Endothelial cell of umbilical vein (primary cell): ENCODE measurements around the gene RALGAPA1. TPM values are rescaled to one million over a fixed set of nuclear protein-coding genes. Genes with fewer than 3 reads are reported as not detected.

Experiments
- BruUV-seq: library from RNA; stranded (reverse); fragments of 400-500 nt; replicated peaks from 2 replicates; lab custom pipeline; 2021; lab: Mats Ljungman, UMichigan
- CTCF ChIA-PET: fragments of 300-600, 350-600 bp; sonication (Branson Sonifier 250); formaldehyde crosslinking; loops from one replicate; lab custom pipeline; 2021; ENCODE audit warnings: antibody characterized with exemption, inconsistent platforms; lab: Charles Lee
- POLR2A ChIA-PET: fragments of 300-600, 350-600 bp; sonication (Branson Sonifier 250); formaldehyde crosslinking; loops from one replicate; lab custom pipeline; 2021; ENCODE audit warnings: antibody characterized with exemption, inconsistent platforms; lab: Charles Lee
- DNase-seq: peaks from one replicate; pipeline ENCODE4 v3.0.0-alpha.2; 2011; ENCODE audit warnings: low read depth, low spot score
- FAIRE-seq: peaks from 2 replicates; lab custom pipeline; 2011; peaks lifted over from hg19 to GRCh38; lab: Jason Lieb, UNC
- H2AFZ ChIP-seq: 2 replicates; pipeline ENCODE4 v1.6.0; 2012; ENCODE audit warnings: low read depth, low read length, control low read depth, inconsistent platforms
- H3K27ac ChIP-seq: 2 replicates; pipeline ENCODE4 v1.5.1; 2011; ENCODE audit warnings: low read depth, mild to moderate bottlenecking, control low read depth, low read length, moderate library complexity; ENCODE audit not compliant: insufficient read depth
- H3K27me3 ChIP-seq, 2 experiments: 2 replicates each; pipeline versions ENCODE4 v1.6.0 to v1.6.1; 2011; ENCODE audit warnings: low read length in 2 of 2, mixed read lengths in 1 of 2; ENCODE audit not compliant: control insufficient read depth in 2 of 2, insufficient read depth in 2 of 2
- H3K36me3 ChIP-seq, 2 experiments: 2 replicates in 1 of 2; 3 replicates in 1 of 2; pipeline ENCODE4 v1.5.1; 2011; ENCODE audit warnings: low read length in 2 of 2, mild to moderate bottlenecking in 1 of 2, moderate library complexity in 1 of 2; ENCODE audit not compliant: control insufficient read depth in 2 of 2, insufficient read depth in 2 of 2; ENCODE audit errors: extremely low read depth in 1 of 2
- H3K4me1 ChIP-seq: 3 replicates; pipeline ENCODE4 v1.5.1; 2011; ENCODE audit warnings: mild to moderate bottlenecking, low read length; ENCODE audit not compliant: control insufficient read depth, insufficient read depth; ENCODE audit errors: extremely low read depth
- H3K4me2 ChIP-seq: 2 replicates; pipeline ENCODE4 v1.6.1; 2011; ENCODE audit warnings: low read length, control low read depth, mixed read lengths; ENCODE audit not compliant: insufficient read depth
- H3K4me3 ChIP-seq, 3 experiments: fragments of 200-600 bp in 1 of 3; sonication (generic), shearing (Covaris generic) in 1 of 3; replicated peaks in 1 of 3; 2 replicates each; pipeline ENCODE4 v1.5.1; 2011 to 2016; ENCODE audit warnings: control low read depth in 3 of 3, low read length in 3 of 3, mild to moderate bottlenecking in 2 of 3, inconsistent platforms in 1 of 3, low read depth in 1 of 3, moderate library complexity in 1 of 3; ENCODE audit not compliant: insufficient read depth in 1 of 3
- H3K79me2 ChIP-seq: 2 replicates; pipeline ENCODE4 v1.6.0; 2012; ENCODE audit warnings: low read length, inconsistent platforms; ENCODE audit not compliant: control insufficient read depth, insufficient read depth
- H3K9ac ChIP-seq: replicated peaks from 2 replicates; pipeline ENCODE3; 2011; ENCODE audit warnings: low read length, control low read depth; ENCODE audit not compliant: insufficient read depth; ENCODE audit errors: extremely low read depth
- H3K9me1 ChIP-seq: replicated peaks from 3 replicates; pipeline ENCODE4 v1.6.0; 2011; ENCODE audit warnings: mild to moderate bottlenecking, low read length; ENCODE audit not compliant: control insufficient read depth, insufficient read depth; ENCODE audit errors: extremely low read depth
- H3K9me3 ChIP-seq: replicated peaks from 2 replicates; pipeline ENCODE4 v1.5.1; 2012; ENCODE audit warnings: low read length, inconsistent platforms; ENCODE audit not compliant: control insufficient read depth, insufficient read depth
- H4K20me1 ChIP-seq: replicated peaks from 2 replicates; pipeline ENCODE3; 2011; ENCODE audit warnings: mild to moderate bottlenecking, low read length; ENCODE audit not compliant: control insufficient read depth, insufficient read depth; ENCODE audit errors: extremely low read depth
- EZH2 ChIP-seq: IDR thresholded peaks from 2 replicates; pipeline ENCODE4 v1.6.1; 2012; ENCODE audit warnings: borderline replicate concordance, low read depth, mild to moderate bottlenecking, moderate library complexity, low read length, inconsistent platforms; ENCODE audit not compliant: severe bottlenecking
- FOS ChIP-seq: IDR thresholded peaks from 2 replicates; pipeline ENCODE4 v1.6.1; 2011; ENCODE audit warnings: mild to moderate bottlenecking, low read length, moderate library complexity, borderline replicate concordance; ENCODE audit not compliant: insufficient read depth
- GATA2 ChIP-seq: IDR thresholded peaks from 2 replicates; pipeline ENCODE4 v1.7.0; 2011; ENCODE audit warnings: low read depth, mild to moderate bottlenecking, moderate library complexity, mixed read lengths, low read length; ENCODE audit not compliant: insufficient read length, insufficient read depth
- JUN ChIP-seq: IDR thresholded peaks from 2 replicates; pipeline ENCODE4 v1.6.1; 2011; ENCODE audit warnings: borderline replicate concordance, low read depth; ENCODE audit not compliant: insufficient read length, insufficient read depth
- MYC ChIP-seq: IDR thresholded peaks from one replicate; pipeline ENCODE4 v1.6.1; 2011; ENCODE audit warnings: mild to moderate bottlenecking, low read depth, low read length
- POLR2A ChIP-seq: IDR thresholded peaks from 2 replicates; pipeline ENCODE4 v1.6.1; 2012; ENCODE audit warnings: low read depth, mild to moderate bottlenecking, control low read depth, low read length
- POLR2AphosphoS5 ChIP-seq: IDR thresholded peaks from 2 replicates; pipeline ENCODE4 v1.6.1; 2012; ENCODE audit warnings: low read depth, mild to moderate bottlenecking, control low read depth, low read length, moderate library complexity; ENCODE audit not compliant: insufficient read depth
- dilution Hi-C: fragments of 300-500 bp; cut with MboI; formaldehyde crosslinking; loops from one replicate; pipeline ENCODE4 v1.15.0; 2019; ENCODE audit warnings: low sequenced_read_pairs; ENCODE audit not compliant: extremely low pct_ligation_motif_present
- intact Hi-C: fragments of 100-400 bp; cut with micrococcal nuclease; formaldehyde crosslinking; loops from one replicate; pipeline ENCODE4 v1.10.0; 2022
- polyA plus RNA-seq, 4 experiments: library from polyadenylated mRNA; depleted of rRNA in 3 of 4; stranded (reverse) in 3 of 4; unstranded in 1 of 4; fragments of >200 nt; gene quantifications; 2 replicates each; pipeline versions ENCODE4 v1.2.1 to v1.2.3, GENCODE V29; 2011 to 2012; ENCODE audit warnings: missing spikeins in 1 of 4
- total RNA-seq: library from RNA; stranded (reverse); gene quantifications from 2 replicates; pipeline ENCODE4 v1.2.3, GENCODE V29; 2021
- TF ChIP-seq, protein P1 (sequence below), 2 donors: IDR thresholded peaks; 1 replicate in 1 of 2; 2 replicates in 1 of 2; pipeline ENCODE4 v1.5.1; 2011; ENCODE audit warnings: low read length in 2 of 2, mild to moderate bottlenecking in 2 of 2, moderate library complexity in 2 of 2, control low read depth in 1 of 2, inconsistent platforms in 1 of 2, low read depth in 1 of 2; ENCODE audit not compliant: insufficient read depth in 1 of 2; ENCODE audit errors: extremely low read depth in 1 of 2
- TF ChIP-seq, protein P2 (sequence below): IDR thresholded peaks from 2 replicates; pipeline ENCODE4 v1.6.1; 2011; ENCODE audit not compliant: insufficient read depth, insufficient read length

The RALGAPA1 gene
- total and polyA plus RNA-seq, 2 donors (not counting 3 experiments of a cell fraction or from before 2014, with no cell fraction given): 6.1 to 30.9 TPM

DNA sequence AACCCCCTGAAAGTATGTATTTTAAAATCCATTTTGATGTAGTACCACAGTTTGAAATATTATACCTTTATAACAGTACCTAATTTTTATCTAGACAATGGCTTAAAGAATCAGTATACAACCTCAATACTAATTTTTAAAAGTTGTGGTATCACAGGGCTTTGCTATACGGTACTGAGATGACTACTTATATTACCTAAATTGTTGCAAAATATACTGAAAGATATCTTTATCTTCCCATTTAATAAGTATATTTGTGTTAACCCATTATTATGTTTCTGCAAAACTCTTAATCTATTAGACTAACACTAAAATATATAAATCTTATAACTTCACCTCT, 67.1 kb downstream of the RALGAPA1 start:
- POLR2A ChIA-PET: no interaction called here
- Histone ChIP-seq H3K36me3 (no peaks in the 10 kb centered on the region), H3K79me2 (no peaks in the 10 kb centered on the region), H3K9ac (no peak overlapping the region), H4K20me1 (no peaks in the 10 kb centered on the region), H3K27me3 (no peaks in the 10 kb centered on the region), H3K9me1 (no peaks in the 10 kb centered on the region), H3K27ac (no peak overlapping the region), H2AFZ (no peak overlapping the region), H3K9me3 (no peaks in the 10 kb centered on the region), H3K4me3 (no peak overlapping the region), H3K4me2 (no peak overlapping the region), H3K4me1 (no peaks in the 10 kb centered on the region)
- dilution Hi-C loops (no loop called here), intact Hi-C loops (no loop called here)
- CTCF ChIA-PET: no interaction called here
- DNase-seq: no peak
- BruUV-seq: no TSS peak
- no peak for FAIRE-seq
- TF ChIP-seq, protein P1, sequence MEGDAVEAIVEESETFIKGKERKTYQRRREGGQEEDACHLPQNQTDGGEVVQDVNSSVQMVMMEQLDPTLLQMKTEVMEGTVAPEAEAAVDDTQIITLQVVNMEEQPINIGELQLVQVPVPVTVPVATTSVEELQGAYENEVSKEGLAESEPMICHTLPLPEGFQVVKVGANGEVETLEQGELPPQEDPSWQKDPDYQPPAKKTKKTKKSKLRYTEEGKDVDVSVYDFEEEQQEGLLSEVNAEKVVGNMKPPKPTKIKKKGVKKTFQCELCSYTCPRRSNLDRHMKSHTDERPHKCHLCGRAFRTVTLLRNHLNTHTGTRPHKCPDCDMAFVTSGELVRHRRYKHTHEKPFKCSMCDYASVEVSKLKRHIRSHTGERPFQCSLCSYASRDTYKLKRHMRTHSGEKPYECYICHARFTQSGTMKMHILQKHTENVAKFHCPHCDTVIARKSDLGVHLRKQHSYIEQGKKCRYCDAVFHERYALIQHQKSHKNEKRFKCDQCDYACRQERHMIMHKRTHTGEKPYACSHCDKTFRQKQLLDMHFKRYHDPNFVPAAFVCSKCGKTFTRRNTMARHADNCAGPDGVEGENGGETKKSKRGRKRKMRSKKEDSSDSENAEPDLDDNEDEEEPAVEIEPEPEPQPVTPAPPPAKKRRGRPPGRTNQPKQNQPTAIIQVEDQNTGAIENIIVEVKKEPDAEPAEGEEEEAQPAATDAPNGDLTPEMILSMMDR (IDR thresholded peaks at IDR 0.05; ENCODE audit: extremely low read depth in 1 of 2, insufficient read depth in 1 of 2, low read depth in 1 of 2, low read length in 2 of 2): no peak
- TF ChIP-seq MYC: no peak
- no peak for TF ChIP-seq JUN
- TF ChIP-seq, protein P2, sequence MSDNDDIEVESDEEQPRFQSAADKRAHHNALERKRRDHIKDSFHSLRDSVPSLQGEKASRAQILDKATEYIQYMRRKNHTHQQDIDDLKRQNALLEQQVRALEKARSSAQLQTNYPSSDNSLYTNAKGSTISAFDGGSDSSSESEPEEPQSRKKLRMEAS: no peak
- TF ChIP-seq GATA2: no peak
- no peak for TF ChIP-seq POLR2A
- TF ChIP-seq FOS: no peak
- no peak for TF ChIP-seq POLR2AphosphoS5
- no peak for TF ChIP-seq EZH2
